HG03457 (cell line): Measurements from ENCODE around the gene EPHB2.

ENCODE experiments used
- ATAC-seq: cut with Tn5 transposase; IDR thresholded peaks from one replicate; pipeline ENCODE4 v1.9.1; 2021; ENCODE audit warnings: moderate number of reproducible peaks; ENCODE audit not compliant: unreplicated experiment

Gene EPHB2

DNA sequence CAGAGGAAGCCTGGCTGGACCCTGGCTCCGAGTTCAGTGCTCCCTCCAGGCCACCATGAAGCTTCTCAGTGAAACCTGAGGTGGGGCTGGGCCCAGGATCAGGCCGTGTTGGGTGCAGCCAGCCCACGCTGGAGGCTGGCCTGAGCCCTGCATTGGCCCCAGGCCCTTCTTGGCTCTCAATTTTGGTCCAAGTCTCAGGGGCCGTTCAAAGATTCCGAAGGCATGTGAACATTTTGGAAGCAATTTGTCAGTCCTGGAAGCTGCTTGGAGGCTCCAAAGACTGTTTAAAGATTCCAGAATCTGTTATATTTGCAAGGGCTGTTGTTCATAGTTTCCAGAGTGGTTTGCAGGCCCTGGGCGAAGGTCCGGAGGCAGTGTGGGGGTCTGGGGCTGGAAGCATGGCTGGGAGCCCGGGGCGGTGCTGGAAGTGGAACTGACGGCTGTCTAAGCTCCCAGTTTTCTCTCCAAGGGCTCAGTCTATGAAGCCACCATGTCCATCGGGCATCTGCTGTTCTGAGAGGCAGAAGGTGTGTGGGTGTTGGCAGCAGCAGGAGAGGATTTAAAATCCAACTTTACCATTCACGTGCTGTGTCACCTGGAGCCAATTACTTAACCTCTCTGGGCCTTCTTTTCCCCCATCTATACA is 104.9 kb downstream of the EPHB2 start:
- ATAC-seq = no peak

DNA sequence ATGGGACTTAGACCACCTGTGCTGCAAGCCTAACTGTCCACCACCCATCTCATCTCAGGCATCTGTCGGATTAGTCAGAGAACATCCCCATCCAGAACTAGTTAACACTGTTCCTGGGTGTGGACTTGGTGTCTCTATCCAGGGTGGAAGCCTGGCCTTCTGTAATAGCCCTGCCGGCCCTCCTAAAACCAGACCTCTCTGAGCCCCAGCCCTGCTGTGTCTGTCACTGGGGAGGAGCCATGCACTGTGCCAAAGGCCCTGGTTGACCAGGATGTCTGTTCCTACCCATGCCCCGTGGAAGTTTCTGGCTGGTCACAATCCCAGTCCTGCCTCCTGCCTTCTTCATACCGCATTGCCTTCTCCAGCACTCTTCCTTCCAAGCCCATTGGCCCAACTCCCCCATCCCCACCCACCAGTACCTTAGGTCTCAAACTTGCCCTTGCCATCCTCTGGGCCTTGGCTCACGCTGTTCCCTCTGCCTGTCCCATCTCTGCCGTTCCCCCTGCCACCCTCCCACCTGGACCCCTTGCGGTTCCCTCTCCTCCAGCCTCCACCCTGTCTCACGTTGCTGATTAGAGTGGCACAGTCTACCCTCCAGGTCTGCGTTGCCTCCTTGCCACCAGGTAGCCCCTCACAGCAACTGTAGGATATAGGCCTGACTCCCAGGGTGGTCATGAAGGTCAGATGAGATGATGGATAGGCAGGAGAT is 105.6 kb downstream of the EPHB2 start:
- ATAC-seq = no peak

DNA sequence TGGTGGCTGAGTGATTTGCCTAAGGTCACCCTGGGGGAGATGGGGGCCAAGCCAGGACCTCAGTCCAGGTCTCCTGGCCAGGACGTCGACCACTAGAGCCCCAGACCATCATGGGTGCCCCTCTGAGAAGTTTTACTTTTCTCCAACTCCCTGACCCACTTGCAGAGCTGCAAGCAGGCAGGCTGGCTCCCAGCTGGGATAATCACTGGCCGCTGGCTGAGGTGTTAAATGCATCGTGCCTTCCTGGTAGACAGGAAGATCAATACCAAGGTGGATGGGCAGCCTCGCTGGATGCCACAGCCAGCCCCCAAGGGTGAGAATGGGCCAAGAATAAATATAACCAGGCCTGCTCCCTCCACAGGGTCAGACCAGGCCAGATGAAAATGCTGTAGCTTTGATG is 106.2 kb downstream of the EPHB2 start:
- no peak for ATAC-seq

DNA sequence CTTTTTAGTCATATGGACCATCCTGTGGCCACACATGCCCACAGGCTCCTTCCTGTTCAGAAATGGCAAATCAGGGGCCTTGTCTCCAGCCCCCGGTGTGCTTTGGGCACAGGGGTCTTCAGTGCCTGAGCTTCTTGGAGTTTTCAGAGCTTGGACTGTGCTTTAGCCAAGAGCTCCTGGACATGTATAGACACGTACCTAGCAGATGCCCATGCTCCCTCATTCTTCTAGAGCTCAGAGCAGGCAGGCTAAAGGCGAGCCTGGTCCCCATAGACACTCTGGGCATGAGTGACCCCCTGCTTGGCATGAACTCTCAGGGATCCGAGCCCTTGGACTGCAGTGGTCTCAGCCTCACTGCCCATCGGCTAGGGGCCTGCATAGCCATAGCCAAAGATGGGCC is 106.8 kb downstream of the EPHB2 start:
- ATAC-seq = no peak

DNA sequence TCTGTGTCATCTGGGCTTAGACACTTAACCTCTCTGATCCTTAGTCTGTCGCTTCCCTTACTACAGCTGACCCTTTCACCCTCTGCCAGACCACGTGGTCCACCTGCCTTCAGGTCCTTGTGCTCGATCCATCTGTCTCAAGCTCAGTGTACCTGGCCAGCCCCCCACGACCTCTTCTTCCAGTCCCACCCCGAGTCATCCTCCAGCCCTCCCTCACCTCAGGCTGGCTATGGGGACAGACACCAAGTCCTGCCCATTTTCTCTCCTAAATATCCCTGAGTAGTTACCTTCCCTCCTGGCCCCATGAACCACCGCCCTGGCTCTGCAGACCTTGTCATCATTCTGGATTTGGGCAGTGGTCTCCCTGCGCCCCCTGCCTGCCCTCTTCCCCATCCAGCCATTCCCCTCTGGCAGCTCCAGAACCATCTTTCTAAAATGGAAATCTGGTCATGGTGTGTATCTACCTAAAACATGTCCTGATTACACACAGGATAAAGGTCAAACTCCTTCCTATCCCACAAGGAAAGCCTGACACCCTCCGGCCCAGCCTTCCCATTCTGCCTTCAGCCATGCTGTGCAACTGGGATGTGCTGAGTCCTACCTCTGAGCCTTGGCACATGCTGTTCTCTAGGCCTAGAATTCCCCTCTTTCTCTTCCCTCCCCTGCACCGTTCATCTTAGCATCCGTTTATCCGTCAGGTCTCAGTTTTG is 107.6 kb downstream of the EPHB2 start:
- no peak for ATAC-seq

DNA sequence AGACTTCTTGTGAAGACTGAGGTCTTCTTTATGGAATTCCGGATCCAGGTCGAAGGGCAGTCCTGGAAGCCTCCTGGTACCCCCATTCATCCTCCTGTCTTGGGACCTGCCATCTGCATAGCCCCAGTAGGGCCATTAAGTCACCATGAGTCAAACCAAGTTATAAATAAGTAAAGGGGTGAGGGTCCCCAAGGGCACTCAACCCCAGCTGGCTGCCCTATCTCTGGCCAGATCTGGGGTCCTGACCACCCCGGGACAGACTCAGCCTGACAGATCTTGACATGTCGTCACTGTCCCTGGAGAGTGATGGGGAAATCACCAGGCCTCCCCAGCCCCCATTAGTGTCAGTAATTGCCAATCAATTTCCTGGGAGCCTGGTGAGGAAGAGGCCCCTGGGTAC is 108.7 kb downstream of the EPHB2 start:
- ATAC-seq = no peak

DNA sequence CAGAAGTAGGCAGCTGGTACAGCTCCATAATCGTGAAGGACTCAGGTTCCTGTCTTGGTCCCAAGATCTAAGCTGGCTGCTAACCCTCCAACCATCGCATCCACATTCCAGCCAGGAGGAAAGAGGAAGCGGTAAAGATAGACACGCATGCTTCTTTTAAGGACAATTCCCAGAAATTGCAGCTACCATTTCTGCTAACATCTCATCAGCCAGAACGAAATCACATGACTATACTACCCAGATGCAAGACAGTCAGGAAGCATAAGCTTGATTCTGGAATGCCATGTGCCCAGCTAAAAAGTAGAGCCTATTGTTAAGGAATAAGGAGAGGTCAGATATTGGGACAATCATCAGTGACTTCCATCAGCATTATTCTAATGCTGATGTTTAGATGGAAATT is 110.4 kb downstream of the EPHB2 start:
- ATAC-seq = no peak

DNA sequence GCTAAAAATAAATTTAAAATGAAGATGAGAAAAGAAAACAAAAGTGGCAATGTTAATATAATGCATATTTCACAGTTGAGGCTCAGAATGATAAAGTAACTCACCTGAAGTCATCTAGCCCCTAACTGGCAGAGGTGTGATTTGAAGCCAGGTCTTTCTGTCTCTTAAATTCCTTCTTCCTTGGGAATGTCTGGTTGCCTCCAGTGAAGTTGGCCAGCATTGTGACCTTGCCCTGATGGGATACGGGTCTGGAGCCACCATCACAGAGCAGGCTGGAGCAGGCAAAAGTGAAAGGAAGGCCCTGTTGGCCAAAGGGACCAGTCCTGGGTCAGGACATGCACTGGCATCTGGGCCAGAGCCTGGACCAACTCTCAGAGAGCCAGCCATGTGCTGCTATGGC is 111.7 kb downstream of the EPHB2 start:
- ATAC-seq = no peak

DNA sequence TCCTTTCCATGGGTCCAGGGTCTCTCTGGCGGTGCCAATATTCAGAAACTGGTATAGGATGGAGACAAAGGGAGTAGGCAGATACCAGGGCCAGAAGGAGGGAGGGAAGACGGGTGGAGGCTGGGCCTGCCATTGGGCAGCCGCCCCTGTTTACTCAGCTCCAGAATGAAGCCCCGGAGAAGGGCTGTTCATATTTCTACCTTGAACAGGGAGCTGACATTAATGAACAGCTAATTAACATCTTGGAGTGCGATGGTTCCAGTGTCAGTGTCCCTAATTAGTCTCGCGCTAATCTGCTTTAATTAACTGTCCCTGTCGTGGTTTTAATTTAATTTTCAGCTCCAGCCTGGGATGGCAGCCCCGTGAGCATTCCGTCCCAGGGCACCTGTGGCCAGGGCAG is 113.8 kb downstream of the EPHB2 start:
- no peak for ATAC-seq

DNA sequence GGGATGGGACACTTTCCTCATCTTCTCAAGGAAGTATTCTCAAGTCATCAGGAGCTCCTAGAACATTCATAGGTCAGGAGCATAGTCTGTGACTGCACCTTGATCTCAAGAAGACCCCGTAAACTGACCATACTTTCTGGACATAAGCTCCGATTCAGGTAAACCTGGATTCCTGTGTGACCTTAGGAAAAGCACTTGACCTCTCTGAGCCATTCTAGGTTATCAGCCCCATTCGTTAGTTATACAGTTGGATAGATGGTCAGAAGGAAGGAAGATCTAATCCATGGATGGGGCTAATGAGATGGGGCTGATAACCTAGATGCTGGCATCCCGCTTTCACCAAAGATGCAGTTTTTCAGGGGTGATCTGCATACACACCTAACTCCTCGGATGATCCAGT is 114.3 kb downstream of the EPHB2 start:
- no peak for ATAC-seq

DNA sequence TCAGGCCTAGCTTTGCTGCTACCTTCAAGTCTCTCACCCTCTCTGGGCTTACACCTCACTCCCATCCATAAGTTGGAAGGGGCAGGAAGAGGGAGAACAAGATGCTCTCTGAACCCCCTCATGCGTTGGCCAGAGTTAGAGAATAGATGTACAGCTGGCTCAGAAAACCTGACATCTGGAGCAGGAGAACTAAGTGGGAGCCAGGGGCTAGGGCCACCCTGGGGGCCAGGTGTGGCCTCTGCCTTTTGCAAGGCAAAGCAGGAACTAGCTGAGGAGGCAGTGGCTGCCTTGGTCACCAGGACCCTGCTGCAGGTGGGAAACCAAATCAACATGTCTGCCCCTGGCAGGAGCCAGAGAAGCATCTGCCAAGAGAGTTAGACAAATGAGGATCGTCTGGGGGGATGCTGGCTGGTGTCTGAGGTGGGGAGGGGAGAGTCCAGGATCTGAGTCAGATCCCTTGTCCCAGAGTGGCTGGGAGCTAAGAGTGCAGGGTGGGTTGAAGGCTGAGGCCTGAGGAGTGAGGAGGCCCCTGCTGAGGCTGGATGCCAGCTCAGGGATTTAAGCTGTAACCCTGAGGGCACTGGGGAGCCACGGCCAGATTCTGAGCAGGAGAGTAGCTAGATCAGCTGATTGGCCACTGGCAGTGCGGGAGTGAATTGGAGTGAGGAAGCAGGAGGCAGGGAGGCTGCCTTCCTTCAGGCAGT is 115.0 kb downstream of the EPHB2 start:
- no peak for ATAC-seq

DNA sequence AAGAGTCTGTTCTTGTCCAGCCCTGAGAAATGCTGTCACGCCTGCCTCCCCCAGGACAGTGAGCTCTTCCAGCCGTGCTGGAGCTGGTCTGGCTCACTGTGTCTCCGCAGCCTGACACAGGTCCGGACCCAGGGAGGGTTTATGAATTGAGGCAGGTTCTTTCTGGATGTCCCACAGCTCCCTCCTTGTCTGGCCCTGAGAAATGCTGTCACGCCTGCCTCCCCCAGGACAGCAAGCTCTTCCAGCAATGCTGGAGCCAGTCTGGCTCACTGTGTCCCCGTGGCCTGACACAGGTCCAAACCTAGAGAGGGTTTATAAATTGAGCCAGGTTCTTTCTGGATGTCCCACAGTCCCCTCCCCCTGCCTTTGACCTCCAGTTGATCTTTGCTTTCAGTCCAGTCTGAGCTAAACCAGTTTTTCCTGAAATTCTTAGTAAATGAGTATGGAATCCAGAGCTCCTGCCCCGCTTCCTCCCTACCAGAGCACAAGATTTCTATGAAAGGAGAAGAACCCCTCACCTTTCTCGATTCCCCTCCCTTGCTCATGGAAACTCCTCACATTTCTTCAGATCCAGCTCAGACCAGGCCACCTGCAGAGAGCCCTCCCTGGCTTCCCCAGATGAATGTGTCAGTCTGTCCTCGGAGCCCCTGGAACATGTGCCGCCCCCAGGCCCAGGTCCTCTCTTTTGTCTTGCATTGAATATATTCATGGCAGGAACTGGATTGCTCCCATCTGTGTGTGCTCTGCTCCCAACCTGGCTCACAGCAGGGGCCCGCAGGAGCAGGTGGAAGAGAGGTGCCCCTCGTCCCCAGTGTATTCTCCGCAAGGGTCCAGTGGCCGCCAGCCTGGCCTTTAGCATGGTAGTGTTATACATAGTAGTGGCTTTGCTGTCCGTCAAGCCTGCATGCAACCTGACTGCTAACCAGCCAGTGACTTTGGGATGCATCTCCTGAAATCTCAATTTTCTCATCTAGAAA is 116.3 kb downstream of the EPHB2 start:
- ATAC-seq = no peak

DNA sequence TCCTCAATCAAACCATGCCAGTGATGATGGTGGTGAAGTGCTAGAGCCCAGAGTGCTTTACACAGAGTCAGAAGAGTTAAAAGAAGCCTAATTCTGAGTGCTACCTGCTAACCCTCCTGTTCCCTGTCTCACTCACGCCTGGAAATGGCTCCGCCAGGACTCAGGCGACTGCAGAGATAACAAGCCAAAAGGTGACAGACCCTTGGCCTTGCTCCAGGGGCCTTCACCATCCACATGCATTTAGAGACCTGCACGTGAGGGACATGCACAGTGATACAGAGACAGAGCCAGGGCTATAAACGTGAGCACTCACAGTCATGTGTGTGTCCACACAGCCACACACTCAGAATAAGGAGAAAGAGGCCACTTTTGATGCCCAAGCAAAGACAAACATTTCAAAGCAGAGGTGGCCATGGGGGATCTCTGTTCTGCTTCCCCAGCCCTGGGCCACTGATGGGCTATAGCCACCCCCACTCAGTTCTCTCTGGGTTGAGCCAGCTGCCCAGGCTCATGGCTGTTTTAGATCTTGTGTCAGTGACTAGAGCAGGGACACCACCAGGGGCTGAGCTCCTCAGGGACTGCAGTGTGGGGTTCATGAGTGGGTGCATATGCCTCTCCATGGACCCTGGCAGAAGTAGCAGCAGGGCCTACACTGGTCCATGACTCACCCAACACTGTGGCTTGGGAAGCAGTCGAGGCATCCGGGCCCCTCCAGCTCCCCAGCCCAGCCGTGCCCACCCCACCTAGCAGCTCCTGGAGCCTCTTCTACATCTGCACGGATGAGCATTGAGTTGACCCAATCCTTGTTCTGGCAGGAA is 117.2 kb downstream of the EPHB2 start:
- ATAC-seq = no peak

DNA sequence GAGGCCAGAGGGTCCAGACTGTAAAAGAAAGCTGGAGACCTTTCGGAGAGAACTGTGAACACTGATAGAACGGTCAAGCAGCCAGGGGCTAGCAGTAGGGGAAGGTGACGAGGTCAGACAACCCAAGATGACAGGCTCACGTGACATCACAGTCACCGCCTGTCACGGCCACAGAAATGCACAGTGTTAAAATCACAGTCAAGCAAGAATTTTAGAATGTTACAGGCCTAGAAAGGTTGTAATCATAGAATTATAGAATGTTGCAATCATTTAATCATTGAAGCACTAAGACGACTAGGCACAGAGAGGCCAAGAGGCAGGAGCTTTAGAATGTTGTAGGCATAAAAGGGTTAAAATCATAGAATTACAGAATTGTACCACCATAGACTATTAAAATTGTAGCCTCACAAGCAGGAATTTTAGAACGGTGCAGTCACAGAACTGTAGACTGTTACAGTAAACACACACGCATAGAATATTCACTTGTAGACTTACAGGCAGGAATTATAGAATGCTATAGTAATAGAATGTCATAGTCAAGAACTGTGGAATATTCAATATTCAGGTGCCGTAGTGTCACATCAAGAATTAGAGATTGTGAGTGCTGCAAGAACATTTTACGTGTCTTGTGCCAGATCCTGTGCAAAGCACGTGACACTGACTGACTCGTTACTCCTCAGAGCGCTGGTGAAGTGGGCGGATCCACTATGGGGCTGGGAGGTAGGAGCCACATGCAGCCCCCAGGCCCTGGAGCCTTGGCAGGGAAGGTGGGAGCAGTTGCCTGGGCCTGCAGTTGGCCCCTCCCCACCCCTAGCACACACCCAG is 118.1 kb downstream of the EPHB2 start:
- ATAC-seq = no peak

DNA sequence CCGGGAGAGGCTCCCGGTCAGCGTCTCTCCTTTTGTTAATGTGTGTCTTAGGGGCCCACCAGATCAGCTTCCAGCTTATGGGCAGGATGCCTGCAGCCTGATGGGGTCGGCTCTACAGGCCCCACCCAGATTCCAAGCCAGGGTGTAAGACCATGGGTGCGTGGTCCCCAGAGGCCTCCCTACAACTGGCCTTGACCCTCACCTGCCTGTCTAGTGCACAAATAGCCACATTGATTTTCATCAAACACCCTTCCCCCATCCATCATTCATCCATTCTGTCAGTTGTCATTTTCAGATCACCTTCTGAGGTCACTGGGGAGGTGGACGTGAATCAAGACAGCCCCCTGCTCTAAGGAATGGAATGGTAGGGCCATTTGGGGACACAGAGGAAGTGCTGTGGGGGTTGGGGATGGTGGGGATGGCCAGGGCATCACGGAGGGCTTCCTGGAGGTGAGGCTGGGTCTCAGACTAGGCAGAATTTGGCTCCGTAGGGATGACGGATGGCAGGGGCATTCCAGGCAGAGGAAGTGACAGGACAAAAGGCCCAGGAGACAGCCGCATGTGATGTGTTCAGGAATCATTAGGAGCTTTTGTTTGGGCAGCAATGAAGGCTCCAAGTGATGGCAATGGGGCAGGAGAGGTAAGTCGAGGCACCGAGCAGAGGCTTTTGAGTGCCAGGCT is 118.8 kb downstream of the EPHB2 start:
- no peak for ATAC-seq

DNA sequence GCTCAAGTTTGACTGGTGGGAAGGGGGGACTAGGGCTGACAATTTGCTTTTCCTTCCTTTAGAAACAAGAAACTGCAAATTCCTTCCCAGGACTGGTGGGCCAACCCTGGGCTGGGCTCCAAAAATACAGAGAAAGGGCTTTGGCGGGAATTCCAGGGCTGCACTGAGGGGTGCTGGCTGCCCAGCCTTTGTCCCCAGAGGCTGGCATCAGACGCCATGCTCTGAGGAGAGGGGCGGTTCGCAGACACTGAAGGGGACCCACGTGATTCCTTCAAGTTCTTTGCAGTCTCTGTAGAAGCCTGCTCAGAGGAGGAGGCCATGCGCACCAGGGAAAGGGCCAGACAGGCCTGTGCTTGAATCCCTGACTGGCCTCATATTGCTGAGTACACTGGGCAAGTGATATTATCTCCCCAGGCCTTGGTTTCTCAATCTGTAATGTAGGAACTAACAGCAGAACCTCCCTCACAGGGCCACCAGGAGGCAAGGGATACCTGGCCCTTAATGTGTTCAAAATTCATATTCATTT is 119.5 kb downstream of the EPHB2 start:
- ATAC-seq = no peak

DNA sequence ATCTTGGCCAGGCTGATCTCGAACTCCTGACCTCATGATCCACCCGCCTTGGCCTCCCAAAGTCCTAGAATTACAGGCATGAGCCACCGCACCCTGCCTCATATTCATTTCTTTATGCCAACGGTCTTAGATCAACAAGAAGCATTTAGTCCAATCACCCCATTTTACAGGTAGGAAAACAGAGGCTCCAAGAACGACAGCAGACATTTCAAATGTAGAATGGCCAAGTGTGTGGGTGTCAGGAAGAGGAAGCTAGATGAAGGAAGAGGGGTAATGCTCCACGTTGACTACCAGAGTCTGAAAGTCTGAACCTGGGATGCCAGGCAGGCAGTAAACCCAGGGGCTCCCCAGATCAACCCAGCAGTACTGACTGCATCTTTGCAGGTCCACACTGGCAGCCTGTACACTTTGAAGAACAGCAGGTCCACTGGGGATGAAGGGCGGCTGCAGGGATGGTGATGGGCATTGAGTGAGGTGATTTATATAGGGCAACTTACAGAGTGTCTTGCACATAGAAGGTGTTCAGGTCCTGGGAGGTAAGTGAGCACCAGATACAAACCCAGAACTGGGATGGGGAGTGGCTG is 120.2 kb downstream of the EPHB2 start:
- ATAC-seq = no peak
